ENCODE data around the gene PNPLA7.

- no peak for TF ChIP-seq POLR2AphosphoS5 (IDR thresholded peaks at IDR 0.05; ENCODE audit: borderline replicate concordance, low read depth, low read length)
- TF ChIP-seq EZH2 (IDR thresholded peaks at IDR 0.05) = no peak
Measured at GRCh38 chr9:137550231-137550621, at the start of gene PNPLA7.

Data from SK-N-MC (cell line).